PFSK-1 (cell line): ENCODE results near the gene RCVRN.

Source experiments
- POLR2AphosphoS5 ChIP-seq: IDR thresholded peaks from 2 replicates; pipeline ENCODE4 v1.6.1; 2012; ENCODE audit warnings: low read depth, mild to moderate bottlenecking, control low read depth, low read length, moderate library complexity
- REST ChIP-seq, 2 experiments: IDR thresholded peaks; 2 replicates each; pipeline versions ENCODE4 v1.6.1 to v1.8.0; 2011 to 2012; ENCODE audit warnings: low read depth in 2 of 2, low read length in 2 of 2, control low read depth in 1 of 2, inconsistent platforms in 1 of 2, mild to moderate bottlenecking in 1 of 2, moderate library complexity in 1 of 2; ENCODE audit not compliant: insufficient read depth in 1 of 2
- SIN3A ChIP-seq: IDR thresholded peaks from 2 replicates; pipeline ENCODE4 v1.6.1; 2012; ENCODE audit warnings: mild to moderate bottlenecking, low read length, moderate library complexity, borderline replicate concordance; ENCODE audit not compliant: insufficient read depth
- TAF1 ChIP-seq: IDR thresholded peaks from 2 replicates; pipeline ENCODE4 v1.6.1; 2012; ENCODE audit warnings: low read length, control low read depth, borderline replicate concordance; ENCODE audit not compliant: insufficient read depth

GRCh38 chr17:9875441-9875840 lies 29.6 kb downstream of the RCVRN start:
- TF ChIP-seq POLR2AphosphoS5 (no peak), REST (IDR thresholded peaks at IDR 0.05; ENCODE audit: insufficient read depth in 1 of 2, low read depth in 2 of 2, low read length in 2 of 2) (no peak), TAF1 (no peak), SIN3A (no peak)
